ENCODE measurements around the gene NMT1.
A peak's percentile ranks its signal among the peaks of the same experiment; 100 is the strongest.
"Not testable (repeated sequence)": the region's sequence is repeated elsewhere in the genome, so short reads cannot be mapped to it uniquely, and the experiment has no call there.

Gene NMT1

GRCh38 chr17:45038728-45039634 is 22.1 kb upstream of the NMT1 start:
- peak; percentile 33 for FAIRE-seq

GRCh38 chr17:45040459-45040858 is 20.7 kb upstream of the NMT1 start:
- FAIRE-seq = peak; percentile 95

- FAIRE-seq = no peak
These were observed 18.6 kb upstream of the NMT1 start for GRCh38 chr17:45042346-45043120.

GRCh38 chr17:45043813-45044540 is 17.1 kb upstream of the NMT1 start:
- no peak for FAIRE-seq

GRCh38 chr17:45046537-45047125 is 14.5 kb upstream of the NMT1 start:
- FAIRE-seq = no peak

GRCh38 chr17:45048795-45049563 is 12.1 kb upstream of the NMT1 start:
- no peak for FAIRE-seq

GRCh38 chr17:45050481-45051059 is 10.5 kb upstream of the NMT1 start:
- no peak for FAIRE-seq

GRCh38 chr17:45051060-45051719 is 9.9 kb upstream of the NMT1 start, which contains the start of gene DCAKD:
DCAKD (minus strand) TSS chr17:45051632; CDS start chr17:45034885, 16,747 bp downstream.
- FAIRE-seq = no peak

GRCh38 chr17:45051720-45052051 is 9.4 kb upstream of the NMT1 start:
- FAIRE-seq = not testable (repeated sequence)

GRCh38 chr17:45052052-45052772 is 8.9 kb upstream of the NMT1 start:
- no peak for FAIRE-seq

- no peak for FAIRE-seq
These were observed 728 bp upstream of the NMT1 start for GRCh38 chr17:45060382-45060796.

GRCh38 chr17:45061606-45062205 is 589 bp downstream of the NMT1 start:
- FAIRE-seq = no peak

GRCh38 chr17:45063198-45063597 is 2.1 kb downstream of the NMT1 start:
- no peak for FAIRE-seq

GRCh38 chr17:45067637-45068036 is 6.5 kb downstream of the NMT1 start:
- no peak for FAIRE-seq

GRCh38 chr17:45070001-45070400 is 8.9 kb downstream of the NMT1 start:
- no peak for FAIRE-seq

- FAIRE-seq = no peak
These were observed 9.7 kb downstream of the NMT1 start for GRCh38 chr17:45070809-45071208.

GRCh38 chr17:45073414-45074070 is 12.4 kb downstream of the NMT1 start:
- FAIRE-seq = no peak

- no peak for FAIRE-seq
These were observed 16.5 kb downstream of the NMT1 start for GRCh38 chr17:45077643-45078042.

GRCh38 chr17:45081047-45081703 is 20.1 kb downstream of the NMT1 start:
- no peak for FAIRE-seq

Measured in G401.6 (cell line).